Mesenteric fat pad (tissue), 1 donor: ENCODE data around the gene ASB12. TPM values are rescaled to one million over a fixed set of nuclear protein-coding genes. Genes with fewer than 3 reads are reported as not detected.

ENCODE experiments used
- DNase-seq: peaks from one replicate; pipeline ENCODE4 v3.0.0-alpha.2; 2020; ENCODE audit warnings: low spot score
- total RNA-seq: library from RNA; stranded (reverse); fragmentation: NEBNext Ultra II Directional; extraction: Animal tissue kit (Norgen Biotek cat#: 25700); gene quantifications from one replicate; pipeline ENCODE4 v1.2.1, GENCODE V29; 2021
- donor health status: DM: yes; HTN: yes; CAD: no.

ASB12 gene
- total RNA-seq, 1 donor from 2014 or later, result not detected

GRCh38 chrX:64186974-64187761 lies 43.2 kb downstream of the ASB12 start:
- DNase-seq, result no peak

- no peak for DNase-seq
These were observed 46.0 kb downstream of the ASB12 start for GRCh38 chrX:64184396-64184795.

GRCh38 chrX:64182208-64182607 lies 48.2 kb downstream of the ASB12 start:
- DNase-seq, result no peak

- DNase-seq, result no peak
These were observed 53.5 kb downstream of the ASB12 start for GRCh38 chrX:64176876-64177275.

Other genes starting within 250 kb of the ASB12 start
- gene AMER1, start 24.9 kb downstream of the ASB12 start, total RNA-seq, result 3.4 TPM
- 2.5 TPM for gene MTMR8, start 164.8 kb upstream of the ASB12 start, total RNA-seq